ENCODE data around the gene COA8.

Gene COA8

GRCh38 chr14:103548463-103549351 is 14.1 kb upstream of the COA8 start:
- DNase-seq (ENCODE audit: low read depth in 2 of 2) = no peak

GRCh38 chr14:103549361-103550311 is 13.1 kb upstream of the COA8 start:
- no peak for DNase-seq (ENCODE audit: low read depth in 2 of 2)

DNA sequence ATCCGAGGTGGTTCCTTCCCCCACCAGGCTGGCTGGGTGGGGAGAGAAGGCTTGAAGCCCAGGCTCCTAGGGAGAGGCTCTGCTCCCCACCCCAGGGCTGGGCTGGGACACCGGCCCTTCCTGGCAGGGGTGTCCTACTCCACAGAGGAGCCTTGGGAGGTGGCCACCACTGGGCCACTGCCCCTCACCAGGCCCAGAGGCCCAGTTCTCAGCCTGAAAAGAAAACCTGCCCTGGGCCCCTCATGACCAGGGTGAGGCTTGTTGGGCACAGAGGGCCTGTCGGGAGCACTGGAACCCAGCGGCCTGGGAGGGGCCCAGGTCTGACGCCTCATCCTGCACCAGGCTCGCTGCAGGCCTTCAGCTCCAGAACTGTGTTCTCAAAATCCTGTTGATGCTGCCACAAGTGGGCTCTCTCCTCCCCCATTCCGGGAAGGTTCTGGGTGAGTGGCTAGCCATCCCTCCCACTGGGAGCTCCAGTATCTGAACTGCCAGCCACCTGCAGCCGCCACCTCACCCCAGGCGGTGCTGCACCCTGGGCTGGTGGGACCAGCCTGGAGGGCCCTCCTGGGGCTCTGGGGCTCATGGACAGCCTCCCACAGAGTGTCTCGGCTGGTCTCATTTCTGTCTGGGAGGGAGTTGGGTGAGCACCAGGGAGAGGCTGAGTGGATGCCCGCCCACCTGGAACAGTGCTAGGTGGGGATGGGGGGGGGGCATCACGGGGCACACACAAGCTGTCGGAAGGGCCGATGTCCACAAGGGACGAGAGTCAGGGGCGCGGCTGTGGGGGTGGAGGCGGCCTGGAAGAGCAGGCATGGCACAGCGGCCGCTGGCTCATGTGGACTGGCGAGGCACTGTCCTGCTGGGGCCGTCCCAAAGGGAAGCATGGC is 12.1 kb upstream of the COA8 start:
- DNase-seq (ENCODE audit: low read depth in 2 of 2) = no peak

- DNase-seq (ENCODE audit: low read depth in 2 of 2) = no peak
Observed at GRCh38 chr14:103551338-103551762, 11.4 kb upstream of the COA8 start.

DNA sequence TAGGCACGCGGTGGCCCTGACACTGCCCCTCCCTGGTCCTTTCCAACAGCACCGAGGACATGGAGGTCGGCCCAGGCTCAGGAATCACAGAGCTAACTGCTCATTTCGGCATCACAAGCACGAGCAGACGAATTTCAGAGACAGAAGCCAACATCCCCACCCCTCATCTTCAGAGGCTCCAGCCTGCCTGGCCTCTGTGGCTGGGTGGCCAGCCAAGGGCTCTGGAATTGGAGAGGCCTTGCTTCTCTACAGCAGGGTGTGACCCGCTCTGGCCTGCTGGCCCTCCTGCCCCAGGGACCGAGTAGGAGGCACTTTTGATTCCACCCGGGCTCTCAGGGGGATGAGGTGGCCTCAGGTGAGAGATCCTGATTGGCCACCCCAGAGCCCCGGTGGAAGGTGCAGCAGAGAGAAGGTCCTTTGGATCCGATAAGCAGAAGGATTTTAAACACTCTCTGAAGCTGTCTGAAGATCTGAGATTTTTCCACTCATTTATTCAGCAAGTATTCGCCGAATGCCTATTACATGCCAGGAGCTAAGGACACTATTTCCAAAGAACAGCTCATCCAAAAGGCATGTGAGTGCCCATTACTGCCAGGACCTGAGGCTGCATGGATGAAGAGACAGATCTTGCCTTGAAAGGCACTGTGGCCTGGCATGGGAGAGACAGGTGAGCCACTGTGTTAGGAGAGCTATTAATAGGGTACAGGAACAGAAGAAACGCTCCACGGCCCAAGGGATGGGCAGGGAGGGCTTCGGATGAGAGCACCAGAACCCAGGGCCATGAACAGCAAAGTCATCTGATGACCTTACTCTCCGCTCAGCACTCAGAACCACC is 10.5 kb upstream of the COA8 start:
- no peak for DNase-seq (ENCODE audit: low read depth in 2 of 2)

DNA sequence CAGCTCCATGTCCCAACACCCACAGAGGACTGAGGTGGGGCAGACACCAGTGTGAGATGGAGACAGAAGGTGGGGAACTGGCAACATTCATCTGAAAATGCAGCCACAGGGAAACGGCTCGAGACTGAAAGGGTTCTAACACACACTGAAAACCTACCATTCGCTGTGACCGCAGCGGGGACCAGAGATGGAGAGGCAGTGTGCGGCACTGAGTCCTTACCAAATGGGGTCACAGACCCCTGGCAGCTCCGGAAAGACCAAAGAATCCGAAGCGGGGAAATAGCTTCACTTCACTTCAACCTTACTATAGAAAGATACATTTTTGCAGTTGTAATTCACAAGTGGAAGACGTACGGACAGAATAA is 9.9 kb upstream of the COA8 start:
- no peak for DNase-seq (ENCODE audit: low read depth in 2 of 2)

- no peak for DNase-seq (ENCODE audit: low read depth in 2 of 2)
Observed at GRCh38 chr14:103555559-103556337, 7.0 kb upstream of the COA8 start.

GRCh38 chr14:103556946-103557758 is 5.6 kb upstream of the COA8 start:
- DNase-seq (ENCODE audit: low read depth in 2 of 2) = no peak

GRCh38 chr14:103558071-103558882 is 4.5 kb upstream of the COA8 start:
- no peak for DNase-seq (ENCODE audit: low read depth in 2 of 2)

DNA sequence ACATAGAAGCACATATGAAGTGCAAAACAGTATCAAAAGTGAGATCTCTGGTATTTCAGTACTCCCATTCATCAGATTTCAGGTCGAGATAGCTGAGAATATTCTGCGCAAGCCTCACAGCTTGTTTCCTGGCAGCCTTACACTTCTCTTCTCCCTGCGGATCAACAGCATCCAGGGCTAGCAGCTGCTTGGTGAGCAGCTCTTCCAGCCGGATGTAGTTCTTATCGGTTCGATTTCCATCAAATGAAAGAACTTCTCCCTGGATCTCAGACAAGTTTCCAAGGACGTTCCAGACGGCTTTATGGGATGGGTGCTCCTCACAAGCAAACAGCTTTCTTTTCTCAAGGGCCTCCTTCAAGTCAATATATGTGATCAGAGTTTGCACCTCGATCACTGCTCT is 3.0 kb upstream of the COA8 start:
- no peak for DNase-seq (ENCODE audit: low read depth in 2 of 2)

- no peak for DNase-seq (ENCODE audit: low read depth in 2 of 2)
Observed at GRCh38 chr14:103560691-103561090, 2.1 kb upstream of the COA8 start.

GRCh38 chr14:103561381-103562178 is 1.2 kb upstream of the COA8 start:
- peak in 1 of 2 donors; percentile 26 for DNase-seq (ENCODE audit: low read depth in 2 of 2)

GRCh38 chr14:103562179-103562428 is 656 bp upstream of the COA8 start:
- DNase-seq (ENCODE audit: low read depth in 2 of 2) = no peak

DNA sequence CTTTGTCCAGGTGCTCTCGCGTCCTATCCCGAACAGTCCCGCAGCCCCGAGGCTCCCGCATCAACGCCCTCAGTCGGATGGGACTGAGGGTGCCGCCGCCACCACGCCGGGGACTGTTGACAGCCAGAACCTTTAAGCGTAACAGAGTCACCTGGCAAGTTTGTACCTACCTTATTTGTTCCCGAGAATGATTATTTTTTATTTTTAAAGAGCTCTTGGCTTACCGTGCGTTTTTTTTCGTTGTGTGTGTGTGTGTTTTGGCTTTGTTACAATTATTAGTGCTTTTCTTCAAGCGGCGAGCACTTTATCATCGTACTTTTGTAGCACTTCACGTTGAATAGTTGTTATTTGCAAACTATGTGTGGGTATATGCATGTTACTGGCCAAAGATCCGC is 463 bp downstream of the COA8 start:
- no peak for DNase-seq (ENCODE audit: low read depth in 2 of 2)

- DNase-seq (ENCODE audit: low read depth in 2 of 2) = no peak
Observed at GRCh38 chr14:103563844-103564505, 1.2 kb downstream of the COA8 start.

GRCh38 chr14:103568952-103569351 is 6.2 kb downstream of the COA8 start:
- no peak for DNase-seq (ENCODE audit: low read depth in 2 of 2)

DNA sequence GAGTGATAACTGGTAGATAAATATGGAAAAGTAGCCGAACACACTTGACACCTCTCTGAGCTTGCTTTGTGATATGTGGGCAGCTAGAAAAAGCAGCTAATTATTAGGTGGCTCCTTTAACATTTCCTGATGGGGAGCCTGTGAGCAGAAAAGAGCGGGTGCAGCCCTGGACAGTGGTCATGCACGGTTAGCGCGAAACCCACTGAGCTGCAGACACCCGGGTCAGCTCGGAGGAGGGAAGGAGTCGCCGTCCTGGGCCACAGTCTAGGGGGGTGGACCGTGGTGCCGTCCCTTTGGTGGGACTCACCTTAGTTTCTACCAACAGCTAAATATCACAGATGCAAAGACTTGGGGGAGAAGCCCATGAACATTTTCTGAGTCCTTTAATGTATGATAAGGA is 6.6 kb downstream of the COA8 start:
- DNase-seq (ENCODE audit: low read depth in 2 of 2) = no peak

All from stimulated activated CD4-positive, alpha-beta T cell treated with anti-CD3 and anti-CD28 coated beads, Interleukin-15, amount 100 ng/mL, for 48 hours (primary cell).